Measurements from ENCODE around the gene CNNM1.

The CNNM1 gene

DNA sequence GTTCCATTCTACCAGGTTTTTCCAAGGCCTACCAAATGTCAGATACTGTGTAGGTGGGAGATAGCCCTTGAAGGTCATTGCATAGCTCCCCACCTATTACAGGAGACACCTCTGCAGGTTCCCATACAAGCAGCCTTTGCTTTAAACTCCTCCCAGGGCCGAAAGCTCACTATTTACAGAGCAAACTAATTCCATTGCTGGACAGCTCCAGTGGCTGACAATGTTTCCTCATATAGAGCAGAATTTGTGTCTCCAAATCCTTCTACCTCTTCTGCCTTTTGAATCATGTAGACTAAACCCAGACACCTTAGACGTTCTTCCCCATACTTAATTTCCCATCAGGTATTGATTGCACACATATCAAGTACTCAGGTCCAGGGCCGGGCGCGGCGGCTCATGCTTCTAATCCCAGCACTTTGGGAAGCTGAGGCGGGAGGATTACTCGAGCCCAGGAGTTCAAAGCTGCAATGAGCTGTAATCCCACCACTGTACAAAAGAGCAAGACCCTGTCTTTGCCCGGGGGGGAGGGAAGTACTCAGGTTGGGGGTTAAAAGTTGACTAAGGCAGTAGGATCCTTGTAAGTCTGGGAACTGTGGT is 2.1 kb downstream of the CNNM1 start:
- no peak for DNase-seq (ENCODE audit: low read depth)
- TF ChIP-seq, protein P1, sequence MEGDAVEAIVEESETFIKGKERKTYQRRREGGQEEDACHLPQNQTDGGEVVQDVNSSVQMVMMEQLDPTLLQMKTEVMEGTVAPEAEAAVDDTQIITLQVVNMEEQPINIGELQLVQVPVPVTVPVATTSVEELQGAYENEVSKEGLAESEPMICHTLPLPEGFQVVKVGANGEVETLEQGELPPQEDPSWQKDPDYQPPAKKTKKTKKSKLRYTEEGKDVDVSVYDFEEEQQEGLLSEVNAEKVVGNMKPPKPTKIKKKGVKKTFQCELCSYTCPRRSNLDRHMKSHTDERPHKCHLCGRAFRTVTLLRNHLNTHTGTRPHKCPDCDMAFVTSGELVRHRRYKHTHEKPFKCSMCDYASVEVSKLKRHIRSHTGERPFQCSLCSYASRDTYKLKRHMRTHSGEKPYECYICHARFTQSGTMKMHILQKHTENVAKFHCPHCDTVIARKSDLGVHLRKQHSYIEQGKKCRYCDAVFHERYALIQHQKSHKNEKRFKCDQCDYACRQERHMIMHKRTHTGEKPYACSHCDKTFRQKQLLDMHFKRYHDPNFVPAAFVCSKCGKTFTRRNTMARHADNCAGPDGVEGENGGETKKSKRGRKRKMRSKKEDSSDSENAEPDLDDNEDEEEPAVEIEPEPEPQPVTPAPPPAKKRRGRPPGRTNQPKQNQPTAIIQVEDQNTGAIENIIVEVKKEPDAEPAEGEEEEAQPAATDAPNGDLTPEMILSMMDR (IDR thresholded peaks at IDR 0.05; ENCODE audit: insufficient read depth, low read depth, low read length, missing control alignments) = no peak
- no peak overlapping the region for H3K4me3 ChIP-seq (ENCODE audit: low read depth, low read length)

DNA sequence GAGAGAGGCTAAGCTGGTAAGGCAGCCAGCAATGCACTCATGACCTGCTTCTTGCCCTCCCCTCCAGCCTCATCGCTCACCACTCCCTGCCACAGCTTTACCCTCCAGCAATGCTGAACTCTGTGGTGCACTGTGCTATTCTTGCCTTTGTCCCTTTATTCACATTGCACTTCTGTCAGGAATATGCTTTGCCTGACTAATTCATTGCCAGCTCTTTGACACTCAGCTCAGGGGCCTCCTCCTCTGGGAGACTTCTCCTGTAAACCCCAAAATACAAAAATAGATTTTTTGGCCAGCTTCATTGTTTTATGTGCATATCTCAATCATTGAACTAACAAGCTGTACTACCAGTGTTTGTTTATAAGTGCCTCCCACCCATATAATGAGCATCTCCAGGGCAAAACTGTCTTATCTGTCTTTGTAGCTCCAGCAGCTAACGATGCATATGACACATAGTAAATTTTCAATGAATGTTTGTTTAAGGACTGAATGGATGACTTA is 8.2 kb downstream of the CNNM1 start:
- H3K4me3 ChIP-seq (ENCODE audit: low read depth, low read length) = no peak overlapping the region
- TF ChIP-seq, protein P1 (IDR thresholded peaks at IDR 0.05; ENCODE audit: insufficient read depth, low read depth, low read length, missing control alignments) = no peak
- DNase-seq (ENCODE audit: low read depth) = no peak

DNA sequence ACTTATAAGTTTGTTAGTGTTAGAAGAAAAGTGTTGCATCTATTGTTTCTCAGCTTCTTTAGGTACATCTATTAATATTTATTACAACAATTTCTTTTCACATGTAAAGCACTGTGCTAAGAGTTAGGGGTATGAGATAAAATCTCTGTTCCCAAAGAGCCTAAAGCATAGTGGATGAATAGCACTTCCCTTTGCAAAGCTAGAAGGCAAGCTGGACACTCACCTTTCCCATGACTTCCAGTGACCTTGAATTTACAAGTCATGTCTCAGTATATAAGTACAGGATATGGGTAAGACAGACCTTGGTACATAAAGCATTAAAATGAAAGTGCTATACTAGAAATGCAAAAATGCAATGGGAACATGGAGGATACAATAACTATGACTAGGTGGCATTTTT is 8.7 kb downstream of the CNNM1 start:
- no peak for DNase-seq (ENCODE audit: low read depth)
- TF ChIP-seq, protein P1 (IDR thresholded peaks at IDR 0.05; ENCODE audit: insufficient read depth, low read depth, low read length, missing control alignments) = no peak
- no peak overlapping the region for H3K4me3 ChIP-seq (ENCODE audit: low read depth, low read length)

DNA sequence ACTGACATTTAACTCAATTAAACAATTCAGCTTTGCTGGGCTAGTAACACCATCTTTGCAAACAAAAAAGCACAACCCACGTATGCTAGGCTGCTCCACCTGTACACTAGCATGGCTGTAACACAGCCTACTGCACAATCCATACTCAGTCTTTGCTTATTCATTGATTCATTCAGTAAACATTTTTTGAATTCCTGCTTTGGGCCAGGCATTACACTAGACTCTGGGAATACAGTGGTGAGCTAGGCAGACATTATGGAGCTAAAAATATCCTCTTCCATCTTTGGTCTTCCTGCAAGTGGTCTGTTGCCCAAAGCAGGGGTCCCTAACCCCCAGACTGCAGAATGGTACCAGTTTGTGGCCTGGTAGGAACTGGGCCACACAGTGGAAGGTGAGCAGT is 9.9 kb downstream of the CNNM1 start:
- no peak for DNase-seq (ENCODE audit: low read depth)
- TF ChIP-seq, protein P1 (IDR thresholded peaks at IDR 0.05; ENCODE audit: insufficient read depth, low read depth, low read length, missing control alignments) = no peak
- no peak overlapping the region for H3K4me3 ChIP-seq (ENCODE audit: low read depth, low read length)

DNA sequence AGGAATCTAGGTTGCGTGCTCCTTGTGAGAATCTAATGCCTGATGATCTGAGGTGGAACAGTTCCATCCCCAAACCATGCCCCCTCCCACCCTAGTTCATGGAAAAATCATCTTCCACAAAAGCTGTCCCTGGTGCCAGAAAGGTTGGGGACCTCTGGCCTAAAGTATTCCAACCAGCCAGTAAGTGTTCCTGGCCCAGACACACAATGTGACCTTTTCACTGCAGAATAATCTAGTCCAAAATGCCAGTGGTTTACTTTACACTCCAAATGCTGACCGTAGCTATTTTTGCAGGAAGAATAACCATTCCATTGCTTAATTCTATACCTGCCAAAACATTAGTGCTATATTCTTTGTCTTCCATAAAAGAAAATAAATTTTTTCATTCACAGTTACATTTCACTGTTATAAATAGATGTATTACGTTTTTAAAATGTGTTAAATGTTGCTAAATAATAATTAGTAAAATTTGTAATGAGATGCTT is 10.4 kb downstream of the CNNM1 start:
- DNase-seq (ENCODE audit: low read depth) = no peak
- no peak overlapping the region for H3K4me3 ChIP-seq (ENCODE audit: low read depth, low read length)
- TF ChIP-seq, protein P1 (IDR thresholded peaks at IDR 0.05; ENCODE audit: insufficient read depth, low read depth, low read length, missing control alignments) = no peak

DNA sequence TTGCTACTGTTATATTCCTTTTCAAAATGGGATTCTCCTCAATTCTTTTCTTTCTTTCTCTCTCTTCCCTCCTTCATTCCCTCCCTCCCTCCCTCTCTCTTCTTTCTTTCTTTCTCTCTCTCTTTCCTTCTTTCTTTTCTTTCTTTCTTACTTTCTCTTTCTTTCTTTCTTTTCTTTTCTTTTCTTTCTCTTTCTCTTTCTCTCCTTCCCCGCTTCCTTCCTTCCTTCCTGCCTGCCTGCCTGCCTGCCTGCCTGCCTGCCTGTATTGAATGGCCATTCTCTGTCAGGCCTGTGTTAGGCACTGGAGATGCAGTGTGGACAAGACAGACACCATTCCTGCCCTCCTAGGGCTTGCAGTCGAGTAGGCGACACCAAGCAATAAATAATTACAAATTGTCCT is 11.5 kb downstream of the CNNM1 start:
- TF ChIP-seq, protein P1 (IDR thresholded peaks at IDR 0.05; ENCODE audit: insufficient read depth, low read depth, low read length, missing control alignments) = no peak
- DNase-seq (ENCODE audit: low read depth) = no peak
- no peak overlapping the region for H3K4me3 ChIP-seq (ENCODE audit: low read depth, low read length)

DNA sequence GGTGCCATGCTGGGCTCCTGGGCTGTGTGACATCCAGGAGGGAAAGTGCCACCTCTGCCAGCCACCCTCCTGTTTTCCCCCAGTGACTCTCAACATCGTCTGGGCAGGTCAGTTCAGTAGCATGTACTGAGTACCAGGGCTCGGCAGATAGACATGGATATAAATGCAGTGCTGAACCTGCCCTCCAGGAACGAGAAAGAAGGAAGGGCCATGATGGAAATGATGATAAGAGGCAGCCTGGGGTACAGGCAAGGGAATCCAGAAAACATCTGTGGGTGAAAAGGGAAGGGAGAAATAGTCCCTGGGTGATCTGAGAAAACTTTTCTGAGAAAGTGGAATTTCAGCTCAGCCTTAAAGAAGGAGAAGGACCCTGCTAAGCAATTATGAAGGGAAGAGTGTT is 12.1 kb downstream of the CNNM1 start:
- TF ChIP-seq, protein P1 (IDR thresholded peaks at IDR 0.05; ENCODE audit: insufficient read depth, low read depth, low read length, missing control alignments) = no peak
- DNase-seq (ENCODE audit: low read depth) = no peak
- H3K4me3 ChIP-seq (ENCODE audit: low read depth, low read length) = no peak overlapping the region
